OCI-LY7 (cell line): ENCODE results near the gene HSPA12A. TPM values are rescaled to one million over a fixed set of nuclear protein-coding genes. Genes with fewer than 3 reads are reported as not detected.

Source experiments
- BruUV-seq: library from RNA; stranded (reverse); fragments of 400-500 nt; replicated peaks from 2 replicates; lab custom pipeline; 2021; lab: Mats Ljungman, UMichigan
- CTCF ChIA-PET: fragments of 300-600 bp; sonication (Branson Sonifier 250); formaldehyde crosslinking; loops from one replicate; lab custom pipeline; 2022; ENCODE audit warnings: antibody characterized with exemption; ENCODE audit not compliant: unreplicated experiment; lab: Charles Lee
- POLR2A ChIA-PET: fragments of 300-600 bp; sonication (Branson Sonifier 250); formaldehyde crosslinking; loops from one replicate; lab custom pipeline; 2022; ENCODE audit warnings: antibody characterized with exemption; lab: Charles Lee
- DNase-seq: peaks from one replicate; pipeline ENCODE4 v3.0.0-alpha.2; 2015; ENCODE audit warnings: low spot score
- H2AFZ ChIP-seq: fragments of 200-600 bp; sonication (generic), shearing (Covaris generic); 2 replicates; pipeline ENCODE4 v1.6.1; 2014; ENCODE audit warnings: mild to moderate bottlenecking, antibody characterized with exemption, low read length, moderate library complexity
- H3K27ac ChIP-seq: fragments of 200-600 bp; sonication (generic); 2 replicates; pipeline ENCODE4 v1.5.1; 2014; ENCODE audit warnings: mixed run types, low read depth, mild to moderate bottlenecking, moderate library complexity, low read length, inconsistent platforms; ENCODE audit not compliant: poor library complexity, severe bottlenecking
- H3K36me3 ChIP-seq: fragments of 200-600 bp; sonication (generic); 2 replicates; pipeline ENCODE4 v1.6.1; 2014; ENCODE audit warnings: mild to moderate bottlenecking, antibody characterized with exemption, low read length, moderate library complexity, mixed read lengths; ENCODE audit not compliant: insufficient read depth
- H3K4me1 ChIP-seq: fragments of 200-600 bp; sonication (generic); 2 replicates; pipeline ENCODE4 v1.5.1; 2014; ENCODE audit warnings: mild to moderate bottlenecking, low read length; ENCODE audit not compliant: insufficient read depth, poor library complexity, severe bottlenecking
- H3K4me2 ChIP-seq: fragments of 200-600 bp; sonication (generic); 2 replicates; pipeline ENCODE4 v1.6.1; 2014; ENCODE audit warnings: mild to moderate bottlenecking, low read length
- H3K4me3 ChIP-seq: fragments of 200-600 bp; sonication (generic); 2 replicates; pipeline ENCODE4 v1.5.1; 2014; ENCODE audit warnings: mild to moderate bottlenecking, low read depth, low read length; ENCODE audit not compliant: poor library complexity, severe bottlenecking
- H3K79me2 ChIP-seq: fragments of 200-600 bp; sonication (generic); 2 replicates; pipeline ENCODE4 v1.6.1; 2016; ENCODE audit warnings: low read depth, mild to moderate bottlenecking, low read length, moderate library complexity, mixed read lengths; ENCODE audit not compliant: insufficient read depth
- H3K9me2 ChIP-seq: fragments of 200-600 bp; sonication (generic); 2 replicates; pipeline ENCODE4 v1.6.1; 2016; ENCODE audit warnings: mild to moderate bottlenecking, low read length, mixed read lengths; ENCODE audit not compliant: insufficient read depth
- H3K9me3 ChIP-seq: fragments of 200-600 bp; sonication (generic); 2 replicates; pipeline ENCODE4 v1.6.1; 2014; ENCODE audit warnings: mild to moderate bottlenecking, mixed run types, low read length, mixed read lengths
- H4K20me1 ChIP-seq: fragments of 200-600 bp; sonication (generic); 2 replicates; pipeline ENCODE4 v1.6.1; 2014; ENCODE audit warnings: mild to moderate bottlenecking, antibody characterized with exemption, low read length, moderate library complexity, mixed read lengths; ENCODE audit not compliant: insufficient read depth
- EZH2phosphoT487 ChIP-seq: fragments of 200-600 bp; sonication (generic); IDR thresholded peaks from 2 replicates; pipeline ENCODE4 v1.6.1; 2018; ENCODE audit warnings: low read depth, borderline replicate concordance, mild to moderate bottlenecking, mixed run types, antibody characterized with exemption, low read length, moderate library complexity, mixed read lengths
- intact Hi-C: fragments of 100-400 bp; cut with micrococcal nuclease; formaldehyde crosslinking; loops from one replicate; pipeline ENCODE4 v1.10.0; 2022; ENCODE audit not compliant: unreplicated experiment
- total RNA-seq, 2 experiments: library from RNA; depleted of rRNA in 1 of 2; stranded (reverse); fragments of >200 nt in 1 of 2; shearing (Covaris generic) in 1 of 2; gene quantifications; 2 replicates each; pipeline ENCODE4 v1.2.3, GENCODE V29; 2014 to 2022
- TF ChIP-seq, protein P1 (sequence below): fragments of 200-600 bp; sonication (generic); conservative IDR thresholded peaks from 2 replicates; pipeline ENCODE4 v1.5.1; 2014; ENCODE audit warnings: mild to moderate bottlenecking, antibody characterized with exemption, low read length, moderate library complexity, mixed read lengths

The HSPA12A gene
- total RNA-seq, 2 experiments from 2014 or later: 3.7 TPM; not detected in 1

DNA sequence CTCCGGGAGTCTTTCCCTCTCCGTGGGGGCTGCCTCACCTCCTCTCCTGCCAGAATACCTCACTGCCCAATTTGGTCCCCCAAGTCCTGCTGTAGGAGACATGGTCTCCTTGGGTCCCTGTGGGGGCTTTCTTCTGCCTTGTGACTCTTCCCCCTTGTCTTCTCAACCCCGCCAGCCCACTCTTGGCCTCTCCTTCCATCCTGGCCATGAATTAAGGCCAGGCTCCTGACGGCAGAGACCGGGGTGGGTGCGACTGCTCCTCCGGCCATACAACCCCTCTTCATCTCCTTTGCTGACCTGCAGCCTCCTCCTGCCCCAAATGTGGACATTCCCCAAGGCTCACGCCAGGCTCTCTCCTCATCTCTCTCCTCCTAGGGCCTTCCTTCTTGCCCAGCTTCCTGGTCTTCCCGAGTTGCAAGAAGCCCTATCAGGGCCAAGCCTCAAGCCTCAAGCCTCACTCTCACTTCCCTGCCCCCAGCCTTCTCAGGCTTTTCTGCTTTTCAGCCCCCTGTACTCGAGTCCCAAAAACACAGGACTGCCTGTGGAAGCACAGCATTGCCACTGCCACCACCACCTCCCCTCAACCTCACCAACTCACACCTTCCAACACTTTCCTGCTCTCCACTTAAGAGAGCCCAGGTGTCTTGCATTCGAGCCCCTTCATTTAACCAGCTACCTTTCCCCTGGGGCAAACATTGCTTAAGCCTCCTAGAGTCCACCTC is 120.3 kb downstream of the HSPA12A start:
- H3K4me3 ChIP-seq: no peak overlapping the region
- H3K36me3 ChIP-seq: no peaks in the 10 kb centered on the region
- no peaks in the 10 kb centered on the region for H3K79me2 ChIP-seq
- H3K9me3 ChIP-seq: no peaks in the 10 kb centered on the region
- no peak overlapping the region for H2AFZ ChIP-seq
- TF ChIP-seq EZH2phosphoT487: no peak
- TF ChIP-seq, protein P1, sequence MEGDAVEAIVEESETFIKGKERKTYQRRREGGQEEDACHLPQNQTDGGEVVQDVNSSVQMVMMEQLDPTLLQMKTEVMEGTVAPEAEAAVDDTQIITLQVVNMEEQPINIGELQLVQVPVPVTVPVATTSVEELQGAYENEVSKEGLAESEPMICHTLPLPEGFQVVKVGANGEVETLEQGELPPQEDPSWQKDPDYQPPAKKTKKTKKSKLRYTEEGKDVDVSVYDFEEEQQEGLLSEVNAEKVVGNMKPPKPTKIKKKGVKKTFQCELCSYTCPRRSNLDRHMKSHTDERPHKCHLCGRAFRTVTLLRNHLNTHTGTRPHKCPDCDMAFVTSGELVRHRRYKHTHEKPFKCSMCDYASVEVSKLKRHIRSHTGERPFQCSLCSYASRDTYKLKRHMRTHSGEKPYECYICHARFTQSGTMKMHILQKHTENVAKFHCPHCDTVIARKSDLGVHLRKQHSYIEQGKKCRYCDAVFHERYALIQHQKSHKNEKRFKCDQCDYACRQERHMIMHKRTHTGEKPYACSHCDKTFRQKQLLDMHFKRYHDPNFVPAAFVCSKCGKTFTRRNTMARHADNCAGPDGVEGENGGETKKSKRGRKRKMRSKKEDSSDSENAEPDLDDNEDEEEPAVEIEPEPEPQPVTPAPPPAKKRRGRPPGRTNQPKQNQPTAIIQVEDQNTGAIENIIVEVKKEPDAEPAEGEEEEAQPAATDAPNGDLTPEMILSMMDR: no peak
- no peak overlapping the region for H3K27ac ChIP-seq
- no peaks in the 10 kb centered on the region for H3K4me1 ChIP-seq
- no peaks in the 10 kb centered on the region for H4K20me1 ChIP-seq
- intact Hi-C loops: no loop called here
- H3K9me2 ChIP-seq: no peaks in the 10 kb centered on the region
- no peak for DNase-seq
- H3K4me2 ChIP-seq: no peak overlapping the region
- CTCF ChIA-PET: no interaction called here
- POLR2A ChIA-PET: no interaction called here
- no TSS peak for BruUV-seq

DNA sequence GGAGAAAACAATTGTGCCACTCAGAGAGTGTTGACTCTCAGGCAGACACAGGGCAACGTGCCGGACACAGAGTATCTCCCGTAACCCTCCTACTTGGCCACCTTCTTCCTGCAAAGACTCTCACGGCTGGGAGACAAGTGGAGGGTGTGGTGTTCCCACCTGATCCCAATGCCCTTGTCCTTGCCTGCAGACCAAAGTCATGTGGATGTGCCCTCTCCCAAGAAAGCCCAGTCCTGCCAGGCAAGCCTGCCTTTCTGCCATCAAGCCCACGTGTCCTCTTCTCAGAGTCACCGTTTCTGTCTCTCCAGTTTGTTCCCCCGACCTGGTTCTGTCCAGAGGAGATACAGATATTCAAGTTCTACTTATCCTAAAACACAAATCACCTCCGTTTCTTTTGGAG is 120.9 kb downstream of the HSPA12A start:
- ChIA-PET POLR2A (no interaction called here), CTCF (no interaction called here)
- Histone ChIP-seq H3K9me3 (no peaks in the 10 kb centered on the region), H3K4me3 (no peak overlapping the region), H3K79me2 (no peaks in the 10 kb centered on the region), H4K20me1 (no peaks in the 10 kb centered on the region), H3K36me3 (no peaks in the 10 kb centered on the region), H2AFZ (no peak overlapping the region), H3K4me1 (no peaks in the 10 kb centered on the region), H3K9me2 (no peaks in the 10 kb centered on the region), H3K4me2 (no peak overlapping the region), H3K27ac (no peak overlapping the region)
- intact Hi-C loops: no loop called here
- no peak for DNase-seq
- no TSS peak for BruUV-seq
- TF ChIP-seq, protein P1: no peak
- TF ChIP-seq EZH2phosphoT487: no peak

Other genes with a start within 250 kb of the HSPA12A start
- not detected in 2 replicates for gene PNLIP, start 196.6 kb downstream of the HSPA12A start, total RNA-seq (2014; rRNA removed; shearing (Covaris generic))
- not detected in 2 replicates for gene PNLIP, start 196.6 kb downstream of the HSPA12A start, total RNA-seq (2022)
- not detected in 2 replicates for gene PNLIPRP1, start 151.6 kb downstream of the HSPA12A start, total RNA-seq (2014; rRNA removed; shearing (Covaris generic))
- gene PNLIPRP1, start 151.6 kb downstream of the HSPA12A start, total RNA-seq (2022): not detected in 2 replicates
- gene PNLIPRP2, start 121.6 kb downstream of the HSPA12A start, total RNA-seq (2014; rRNA removed; shearing (Covaris generic)): not detected in 2 replicates
- gene PNLIPRP2, start 121.6 kb downstream of the HSPA12A start, total RNA-seq (2022): not detected in 2 replicates
- gene ENO4, start 106.9 kb upstream of the HSPA12A start, total RNA-seq (2014; rRNA removed; shearing (Covaris generic)): not detected in 2 replicates
- not detected in 2 replicates for gene ENO4, start 106.9 kb upstream of the HSPA12A start, total RNA-seq (2022)